OCI-LY1 (cell line): ENCODE measurements around the gene ADAMTS9.

Experiments used
- H2AFZ ChIP-seq: fragments of 200-600 bp; sonication (generic), shearing (Covaris generic); 2 replicates; pipeline ENCODE4 v1.6.0; 2014; ENCODE audit warnings: antibody characterized with exemption, mild to moderate bottlenecking, low read length
- H3F3A ChIP-seq: fragments of 200-600 bp; sonication (generic), shearing (Covaris generic); 2 replicates; pipeline ENCODE4 v1.6.0; 2014; ENCODE audit warnings: mild to moderate bottlenecking, antibody characterized with exemption, low read length, moderate library complexity; ENCODE audit not compliant: insufficient read depth
- H3K27ac ChIP-seq: fragments of 200-600 bp; sonication (generic); 2 replicates; pipeline ENCODE4 v1.5.1; 2014; ENCODE audit warnings: low read length, mixed run types, mild to moderate bottlenecking, low read depth; ENCODE audit not compliant: poor library complexity, severe bottlenecking
- H3K27me3 ChIP-seq: fragments of 200-600 bp; sonication (generic); 2 replicates; pipeline ENCODE4 v1.6.0; 2014; ENCODE audit warnings: antibody characterized with exemption, mild to moderate bottlenecking, low read length, moderate library complexity; ENCODE audit not compliant: insufficient read depth
- H3K36me3 ChIP-seq: fragments of 200-600 bp; sonication (generic); 2 replicates; pipeline ENCODE4 v1.6.1; 2014; ENCODE audit warnings: mild to moderate bottlenecking, antibody characterized with exemption, low read length, moderate library complexity, mixed read lengths; ENCODE audit not compliant: insufficient read depth
- H3K4me1 ChIP-seq: fragments of 200-600 bp; sonication (generic); 2 replicates; pipeline ENCODE4 v1.5.1; 2014; ENCODE audit warnings: mild to moderate bottlenecking, low read length, moderate library complexity; ENCODE audit not compliant: insufficient read depth, severe bottlenecking
- H3K4me2 ChIP-seq: fragments of 200-600 bp; sonication (generic), shearing (Covaris generic); 2 replicates; pipeline ENCODE4 v1.6.1; 2014; ENCODE audit warnings: low read length
- H3K4me3 ChIP-seq: fragments of 200-600 bp; sonication (generic); 2 replicates; pipeline ENCODE4 v1.5.1; 2014; ENCODE audit warnings: low read length, low read depth, mild to moderate bottlenecking, mixed read lengths; ENCODE audit not compliant: poor library complexity, severe bottlenecking
- H3K79me2 ChIP-seq: fragments of 200-600 bp; shearing (Covaris generic); 2 replicates; pipeline ENCODE4 v1.6.1; 2016; ENCODE audit warnings: mixed run types, low read length, mixed read lengths; ENCODE audit not compliant: insufficient read depth
- H3K9ac ChIP-seq: fragments of 200-600 bp; sonication (generic), shearing (Covaris generic); 2 replicates; pipeline ENCODE4 v1.6.1; 2014; ENCODE audit warnings: mild to moderate bottlenecking, low read length, mixed read lengths
- H3K9me2 ChIP-seq: fragments of 200-600 bp; sonication (generic), shearing (Covaris generic); 2 replicates; pipeline ENCODE4 v1.6.1; 2014; ENCODE audit warnings: low read depth, mild to moderate bottlenecking, low read length, mixed read lengths
- H3K9me3 ChIP-seq: fragments of 200-600 bp; shearing (Covaris generic); 2 replicates; pipeline ENCODE4 v1.6.1; 2014; ENCODE audit warnings: low read length, mixed read lengths
- H4K20me1 ChIP-seq: fragments of 200-600 bp; sonication (generic), shearing (Covaris generic); 2 replicates; pipeline ENCODE4 v1.6.0; 2016; ENCODE audit warnings: mild to moderate bottlenecking, low read length; ENCODE audit not compliant: insufficient read depth
- CTCF ChIP-seq: fragments of 200-600 bp; sonication (generic), shearing (Covaris generic); IDR thresholded peaks from 2 replicates; pipeline ENCODE4 v1.5.1; 2017; ENCODE audit warnings: mild to moderate bottlenecking, antibody characterized with exemption, low read length, moderate library complexity, mixed read lengths
- EZH2 ChIP-seq: fragments of 200-600 bp; sonication (generic), shearing (Covaris generic); IDR thresholded peaks from 2 replicates; pipeline ENCODE4 v1.8.0; 2017; ENCODE audit warnings: borderline replicate concordance, mixed run types, mild to moderate bottlenecking, antibody characterized with exemption, low read length, moderate library complexity, mixed read lengths

ADAMTS9 gene

DNA sequence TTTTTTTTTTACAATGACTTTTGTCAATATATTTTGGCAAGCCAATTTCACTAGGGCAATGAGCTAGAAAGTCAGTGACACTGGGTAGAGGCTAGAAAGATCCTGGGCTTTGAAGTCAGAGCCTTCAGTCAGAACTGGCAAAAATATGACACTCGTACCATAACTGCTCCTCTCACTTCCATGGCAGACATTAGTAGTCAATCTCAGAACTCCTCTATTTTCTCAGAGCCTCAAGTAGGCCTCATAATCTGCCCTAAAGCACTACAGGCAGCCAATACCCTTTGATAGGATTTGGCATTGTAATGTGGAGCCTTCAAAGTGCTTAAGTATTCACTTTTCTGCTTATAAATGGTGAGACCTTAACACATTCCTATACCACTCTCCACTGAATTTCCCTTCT, 67.8 kb downstream of the ADAMTS9 start:
- Histone ChIP-seq H2AFZ (no peak overlapping the region), H3K9me2 (no peaks in the 10 kb centered on the region), H3K4me2 (no peak overlapping the region), H3K9ac (no peak overlapping the region), H3K9me3 (no peaks in the 10 kb centered on the region), H4K20me1 (no peaks in the 10 kb centered on the region), H3K4me3 (no peak overlapping the region), H3K36me3 (no peaks in the 10 kb centered on the region), H3F3A (no peaks in the 10 kb centered on the region), H3K27ac (no peak overlapping the region), H3K4me1 (no peaks in the 10 kb centered on the region), H3K79me2 (no peaks in the 10 kb centered on the region), H3K27me3 (no peaks in the 10 kb centered on the region)
- TF ChIP-seq CTCF, result no peak
- no peak for TF ChIP-seq EZH2

DNA sequence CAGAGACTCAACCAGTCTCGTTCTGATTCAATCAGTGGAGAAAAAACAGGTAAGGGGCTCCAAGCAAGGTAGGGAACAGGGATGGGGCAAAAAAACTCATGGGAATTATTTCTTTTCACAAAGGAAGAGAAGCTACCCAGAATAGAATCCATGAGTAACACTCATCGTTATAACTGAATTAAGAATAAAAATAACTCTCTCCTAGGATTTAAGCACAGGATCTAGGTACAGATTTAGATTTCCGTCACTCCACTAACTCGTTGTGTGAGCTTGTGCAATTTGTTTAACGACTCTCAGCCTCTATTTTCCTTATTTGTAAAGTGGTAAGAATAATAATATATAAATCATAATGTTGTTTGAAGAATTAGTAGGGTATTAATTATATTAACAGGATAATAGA, 68.6 kb downstream of the ADAMTS9 start:
- H3K4me3 ChIP-seq, result no peak overlapping the region
- H3K4me2 ChIP-seq, result no peak overlapping the region
- no peak overlapping the region for H2AFZ ChIP-seq
- no peaks in the 10 kb centered on the region for H4K20me1 ChIP-seq
- TF ChIP-seq CTCF, result no peak
- TF ChIP-seq EZH2, result no peak
- H3F3A ChIP-seq, result no peaks in the 10 kb centered on the region
- no peaks in the 10 kb centered on the region for H3K27me3 ChIP-seq
- H3K9ac ChIP-seq, result no peak overlapping the region
- H3K9me2 ChIP-seq, result no peaks in the 10 kb centered on the region
- H3K27ac ChIP-seq, result no peak overlapping the region
- no peaks in the 10 kb centered on the region for H3K9me3 ChIP-seq
- no peaks in the 10 kb centered on the region for H3K4me1 ChIP-seq
- no peaks in the 10 kb centered on the region for H3K36me3 ChIP-seq
- no peaks in the 10 kb centered on the region for H3K79me2 ChIP-seq

DNA sequence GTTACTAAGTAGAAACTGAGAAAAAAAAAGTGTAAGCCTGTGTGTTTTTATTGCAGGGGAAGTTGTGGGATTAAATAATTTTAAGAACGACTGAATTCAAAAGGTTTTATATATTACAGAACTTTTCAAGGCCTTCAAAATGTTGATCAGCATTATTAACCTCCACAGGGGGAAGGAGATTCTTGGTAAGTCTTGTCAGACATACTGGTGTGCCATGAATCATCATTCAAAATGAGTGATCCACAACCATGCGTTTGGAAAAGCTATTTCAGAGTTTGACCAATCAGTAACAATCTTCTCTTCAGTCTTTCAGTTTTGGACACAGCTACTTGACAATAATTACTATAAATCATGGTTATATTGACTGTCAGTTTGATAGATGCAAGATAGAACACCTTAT, 70.2 kb downstream of the ADAMTS9 start:
- Histone ChIP-seq H3K27me3 (no peaks in the 10 kb centered on the region), H3K27ac (no peak overlapping the region), H3K9me2 (no peaks in the 10 kb centered on the region), H3K9ac (no peak overlapping the region), H3K4me3 (no peak overlapping the region), H3K79me2 (no peaks in the 10 kb centered on the region), H3K9me3 (no peaks in the 10 kb centered on the region), H4K20me1 (no peaks in the 10 kb centered on the region), H3K4me1 (no peaks in the 10 kb centered on the region), H2AFZ (no peak overlapping the region), H3K36me3 (no peaks in the 10 kb centered on the region), H3K4me2 (no peak overlapping the region), H3F3A (no peaks in the 10 kb centered on the region)
- TF ChIP-seq EZH2 (no peak), CTCF (no peak)
